Transverse colon (tissue), 3 donors: ENCODE results near the gene C12orf75.

ENCODE experiments used
- EP300 ChIP-seq: sonication (generic); formaldehyde crosslinking; IDR thresholded peaks from one replicate; pipeline ENCODE4 v1.6.1; 2017; ENCODE audit warnings: antibody characterized with exemption, low read depth
- TF ChIP-seq, protein P1 (sequence below), 5 experiments: fragments of 200-600 bp in 3 of 5; fragments of 450-650 bp in 2 of 5; sonication (generic) in 3 of 5; IDR thresholded peaks; 1 replicate in 2 of 5; 2 replicates in 3 of 5; pipeline ENCODE4 v1.5.1; 2016 to 2017; ENCODE audit warnings: antibody characterized with exemption in 5 of 5, inconsistent platforms in 3 of 5, mild to moderate bottlenecking in 2 of 5, moderate library complexity in 1 of 5

DNA sequence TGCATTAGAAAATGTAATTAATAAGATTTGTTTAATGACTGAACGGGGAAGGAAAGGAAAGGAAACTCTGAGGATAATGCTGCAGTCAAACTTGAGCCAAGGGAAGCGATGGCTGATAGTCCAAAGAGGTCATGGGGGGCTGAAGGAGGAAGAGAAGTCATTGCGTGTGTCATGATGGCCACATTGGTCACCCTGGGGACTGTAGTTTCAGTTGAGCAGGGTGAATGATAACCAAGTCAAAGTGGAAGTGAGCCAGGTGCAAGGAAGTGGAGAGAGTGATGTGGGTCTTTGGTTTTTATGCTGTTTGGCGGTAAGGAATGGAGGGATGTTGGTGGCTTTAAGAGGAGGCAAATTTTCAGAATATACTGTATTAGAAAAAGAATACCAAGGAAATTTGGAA is 21.6 kb downstream of the C12orf75 start:
- TF ChIP-seq, protein P1, sequence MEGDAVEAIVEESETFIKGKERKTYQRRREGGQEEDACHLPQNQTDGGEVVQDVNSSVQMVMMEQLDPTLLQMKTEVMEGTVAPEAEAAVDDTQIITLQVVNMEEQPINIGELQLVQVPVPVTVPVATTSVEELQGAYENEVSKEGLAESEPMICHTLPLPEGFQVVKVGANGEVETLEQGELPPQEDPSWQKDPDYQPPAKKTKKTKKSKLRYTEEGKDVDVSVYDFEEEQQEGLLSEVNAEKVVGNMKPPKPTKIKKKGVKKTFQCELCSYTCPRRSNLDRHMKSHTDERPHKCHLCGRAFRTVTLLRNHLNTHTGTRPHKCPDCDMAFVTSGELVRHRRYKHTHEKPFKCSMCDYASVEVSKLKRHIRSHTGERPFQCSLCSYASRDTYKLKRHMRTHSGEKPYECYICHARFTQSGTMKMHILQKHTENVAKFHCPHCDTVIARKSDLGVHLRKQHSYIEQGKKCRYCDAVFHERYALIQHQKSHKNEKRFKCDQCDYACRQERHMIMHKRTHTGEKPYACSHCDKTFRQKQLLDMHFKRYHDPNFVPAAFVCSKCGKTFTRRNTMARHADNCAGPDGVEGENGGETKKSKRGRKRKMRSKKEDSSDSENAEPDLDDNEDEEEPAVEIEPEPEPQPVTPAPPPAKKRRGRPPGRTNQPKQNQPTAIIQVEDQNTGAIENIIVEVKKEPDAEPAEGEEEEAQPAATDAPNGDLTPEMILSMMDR (IDR thresholded peaks at IDR 0.05), result no peak
- no peak for TF ChIP-seq EP300
